Psoas muscle (tissue), 8 donors: Measurements from ENCODE around the gene C16orf92. TPM values are rescaled to one million over a fixed set of nuclear protein-coding genes. Genes with fewer than 3 reads are reported as not detected.

ENCODE experiments used
- ATAC-seq, 4 donors: fragments of 200-7000 bp; cut with Tn5 transposase; one replicate each; pipeline ENCODE4 v1.9.1; 2020; ENCODE audit warnings: moderate library complexity in 3 of 4, mild to moderate bottlenecking in 2 of 4
- DNase-seq, 2 donors: peaks; one replicate each; pipeline ENCODE4 v3.0.0-alpha.2; 2020
- H3K27ac ChIP-seq: fragments of 200-600 bp; one replicate; pipeline ENCODE4 v1.8.0; 2022
- H3K27me3 ChIP-seq, 3 donors: fragments of 200-600 bp in 1 of 3; one replicate each; pipeline versions ENCODE4 v1.6.1 to v1.8.0; 2013 to 2022; ENCODE audit warnings: low read length in 2 of 3, mild to moderate bottlenecking in 2 of 3, moderate library complexity in 1 of 3; ENCODE audit not compliant: insufficient read depth in 3 of 3
- H3K36me3 ChIP-seq, 2 donors: fragments of 200-600 bp in 1 of 2; one replicate each; pipeline versions ENCODE4 v1.6.1 to v1.8.0; 2013 to 2022; ENCODE audit warnings: low read depth in 1 of 2, mild to moderate bottlenecking in 1 of 2, moderate library complexity in 1 of 2; ENCODE audit not compliant: insufficient read depth in 1 of 2
- H3K4me1 ChIP-seq: fragments of 200-600 bp; one replicate; pipeline ENCODE4 v1.8.0; 2022
- H3K4me3 ChIP-seq: fragments of 200-600 bp; one replicate; pipeline ENCODE4 v1.8.0; 2022; ENCODE audit warnings: mild to moderate bottlenecking
- H3K9me3 ChIP-seq: fragments of 200-600 bp; one replicate; pipeline ENCODE4 v1.8.0; 2022
- CTCF ChIP-seq: fragments of 200-600 bp; IDR thresholded peaks from one replicate; pipeline ENCODE4 v1.8.0; 2022; ENCODE audit warnings: antibody characterized with exemption
- WGBS, 3 donors: extraction: QIAGEN DNeasy Blood & Tissue Kit; methylation state at CpG; one replicate each; pipeline versions ENCODE4 v1.1.6 to v1.1.7; 2013; 5-methylcytosine and 5-hydroxymethylcytosine counted together
- intact Hi-C, 2 donors: fragments of 100-400 bp; cut with DNase I; formaldehyde crosslinking; loops; one replicate each; pipeline versions ENCODE4 v1.11.0 to v1.14.2; 2022
- polyA plus RNA-seq, 3 donors: library from polyadenylated mRNA; stranded (reverse); fragments of 200-250 nt; gene quantifications; one replicate each; pipeline ENCODE4 v1.2.3, GENCODE V29; 2013
- total RNA-seq, 4 donors: library from RNA; stranded (reverse); fragmentation: NEBNext Ultra II Directional in 2 of 4; extraction: Animal tissue kit (Norgen Biotek cat#: 25700) in 2 of 4; gene quantifications; one replicate each; pipeline versions ENCODE4 v1.2.1 to v1.2.4, GENCODE V29; 2021 to 2023
- donor health status: healthy with polysubstance abuse.
- donor health status: DM: no; HTN: no; CAD: no; lungs with moderate emphysema.
- donor health status: Bipolar disorder and iron deficiency.
- donor health status: healthy.
- donor health status: DM: yes; HTN: yes; CAD: no.
- donor health status: DM: no; HTN: no; CAD: no.
- donor health status: DM: no; HTN: no; CAD: no.
- donor health status: DM: yes; HTN: yes; CAD: no.

Gene C16orf92
- total and polyA plus RNA-seq, 7 donors: not detected

GRCh38 chr16:29994600-29995323 lies 28.2 kb upstream of the C16orf92 start:
- no peak for TF ChIP-seq CTCF
- peak overlapping the region; percentile 99 for H3K27ac ChIP-seq
- DNase-seq: peak in 1 of 2 donors; percentile 41
- intact Hi-C loops: loop anchor here (1.0 to 2.0 kb wide), 2 partner anchors 18 to 20 kb away; no protein-coding TSS in a partner anchor
- H3K4me1 ChIP-seq: peaks cover 21% of the 10 kb centered on the region
- H3K36me3 ChIP-seq: peaks cover 3 to 61% of the 10 kb centered on the region in 2 donors
- no peaks in the 10 kb centered on the region for H3K27me3 ChIP-seq
- ATAC-seq: peak; percentile 26 to 55 (median 42)
- 8 to 10% (median 8%) methylated on average over 24 of the region's 24 CpGs for WGBS, 3 donors
- H3K4me3 ChIP-seq: peak overlapping the region; percentile 86
- H3K9me3 ChIP-seq: no peaks in the 10 kb centered on the region

GRCh38 chr16:29995324-29995910 lies 27.6 kb upstream of the C16orf92 start, which contains the start of gene HIRIP3:
Gene HIRIP3, minus strand, starts transcription at chr16:29995617. Its CDS starts 12 bp downstream, at chr16:29995605.
- no peak for TF ChIP-seq CTCF
- Histone ChIP-seq H3K36me3 (peaks cover 3 to 61% of the 10 kb centered on the region in 2 donors), H3K4me1 (peaks cover 21% of the 10 kb centered on the region), H3K27me3 (no peaks in the 10 kb centered on the region), H3K4me3 (peak within 1 kb of the TSS; percentile 86), H3K27ac (peak within 1 kb of the TSS; percentile 99), H3K9me3 (no peaks in the 10 kb centered on the region)
- ATAC-seq: peak; percentile 78 to 88 (median 82)
- intact Hi-C loops: loop anchor here in 1 of 2 donors (2.0 kb wide), 1 partner anchor 21 kb away; no protein-coding TSS in a partner anchor
- 0 to 1% (median 0%) methylated on average over 48 to 53 of the region's 53 CpGs for WGBS, 3 donors
- peak; percentile 90 to 95 for DNase-seq

- peaks cover 3 to 61% of the 10 kb centered on the region in 2 donors for H3K36me3 ChIP-seq
- peak; percentile 99 to 100 for DNase-seq
- WGBS, 3 donors: 0% methylated on average over 64 to 65 of the region's 65 CpGs
- ATAC-seq: peak; percentile 98 to 99 (median 98)
- H3K27me3 ChIP-seq: no peaks in the 10 kb centered on the region
- TF ChIP-seq CTCF: no peak
- peaks cover 21% of the 10 kb centered on the region for H3K4me1 ChIP-seq
- intact Hi-C loops: loop anchor here in 1 of 2 donors (2.0 kb wide), 1 partner anchor 21 kb away; no protein-coding TSS in a partner anchor
- H3K4me3 ChIP-seq: peak within 1 kb of the TSS; percentile 86
- H3K9me3 ChIP-seq: no peaks in the 10 kb centered on the region
- peak within 1 kb of the TSS; percentile 99 for H3K27ac ChIP-seq
Observed at GRCh38 chr16:29995911-29996765, 26.9 kb upstream of the C16orf92 start, which contains the start of gene INO80E. Gene INO80E, plus strand, starts transcription at chr16:29996241. Its CDS starts 70 bp downstream, at chr16:29996311.

GRCh38 chr16:29996766-29997250 lies 26.2 kb upstream of the C16orf92 start:
- TF ChIP-seq CTCF: no peak
- DNase-seq (no peak), ATAC-seq (no peak)

More at GRCh38 chr16:29996766-29997250, 26.2 kb upstream of the C16orf92 start:
- 20 to 26% (median 21%) methylated on average over 9 of the region's 9 CpGs for WGBS, 3 donors
- H3K4me3 ChIP-seq: peak overlapping the region; percentile 86
- peaks cover 21% of the 10 kb centered on the region for H3K4me1 ChIP-seq
- intact Hi-C loops: no loop called here
- peaks cover 3 to 56% of the 10 kb centered on the region in 2 donors for H3K36me3 ChIP-seq
- H3K27ac ChIP-seq: peak overlapping the region; percentile 99
- no peaks in the 10 kb centered on the region for H3K9me3 ChIP-seq
- H3K27me3 ChIP-seq: no peaks in the 10 kb centered on the region
